PFSK-1 (cell line): ENCODE measurements around the gene TRPM3.

ENCODE experiments used
- FOXP2 ChIP-seq: optimal IDR thresholded peaks from 2 replicates; pipeline ENCODE3; 2011; ENCODE audit warnings: borderline replicate concordance, control low read depth, inconsistent platforms; ENCODE audit not compliant: insufficient read depth; ENCODE audit errors: extremely low read length, extremely low read depth
- POLR2AphosphoS5 ChIP-seq: IDR thresholded peaks from 2 replicates; pipeline ENCODE4 v1.6.1; 2012; ENCODE audit warnings: low read depth, mild to moderate bottlenecking, control low read depth, low read length, moderate library complexity
- REST ChIP-seq, 2 experiments: IDR thresholded peaks; 2 replicates each; pipeline versions ENCODE4 v1.6.1 to v1.8.0; 2011 to 2012; ENCODE audit warnings: low read depth in 2 of 2, low read length in 2 of 2, control low read depth in 1 of 2, inconsistent platforms in 1 of 2, mild to moderate bottlenecking in 1 of 2, moderate library complexity in 1 of 2; ENCODE audit not compliant: insufficient read depth in 1 of 2
- SIN3A ChIP-seq: IDR thresholded peaks from 2 replicates; pipeline ENCODE4 v1.6.1; 2012; ENCODE audit warnings: mild to moderate bottlenecking, low read length, moderate library complexity, borderline replicate concordance; ENCODE audit not compliant: insufficient read depth
- TAF1 ChIP-seq: IDR thresholded peaks from 2 replicates; pipeline ENCODE4 v1.6.1; 2012; ENCODE audit warnings: low read length, control low read depth, borderline replicate concordance; ENCODE audit not compliant: insufficient read depth

The TRPM3 gene

GRCh38 chr9:70514273-70514672, 607.1 kb downstream of the TRPM3 start:
- no peak for TF ChIP-seq SIN3A

- TF ChIP-seq FOXP2 (no peak), REST (IDR thresholded peaks at IDR 0.05; ENCODE audit: insufficient read depth in 1 of 2, low read depth in 2 of 2, low read length in 2 of 2) (no peak), POLR2AphosphoS5 (no peak), TAF1 (no peak), SIN3A (no peak)
These were observed 609.6 kb downstream of the TRPM3 start for GRCh38 chr9:70511858-70512257.

GRCh38 chr9:70510157-70510770, 611.2 kb downstream of the TRPM3 start:
- no peak for TF ChIP-seq REST (IDR thresholded peaks at IDR 0.05; ENCODE audit: insufficient read depth in 1 of 2, low read depth in 2 of 2, low read length in 2 of 2)
- TF ChIP-seq TAF1, result no peak
- no peak for TF ChIP-seq FOXP2
- no peak for TF ChIP-seq SIN3A
- no peak for TF ChIP-seq POLR2AphosphoS5

GRCh38 chr9:70506159-70506558, 615.3 kb downstream of the TRPM3 start:
- TF ChIP-seq SIN3A (no peak), POLR2AphosphoS5 (no peak), TAF1 (no peak), REST (IDR thresholded peaks at IDR 0.05; ENCODE audit: insufficient read depth in 1 of 2, low read depth in 2 of 2, low read length in 2 of 2) (no peak), FOXP2 (no peak)

- no peak for TF ChIP-seq SIN3A
- TF ChIP-seq POLR2AphosphoS5, result no peak
- no peak for TF ChIP-seq TAF1
- no peak for TF ChIP-seq REST (IDR thresholded peaks at IDR 0.05; ENCODE audit: insufficient read depth in 1 of 2, low read depth in 2 of 2, low read length in 2 of 2)
- TF ChIP-seq FOXP2, result no peak
These were observed 616.6 kb downstream of the TRPM3 start for GRCh38 chr9:70504834-70505233.
